K562 treated with DMSO at 1 percent for 48 hours (cell line): ENCODE data around the gene KRTAP5-1. TPM values are rescaled to one million over a fixed set of nuclear protein-coding genes. Genes with fewer than 3 reads are reported as not detected.

Experiments
- total RNA-seq: library from RNA; unstranded; fragments of 300-600 nt; gene quantifications from 2 replicates; pipeline ENCODE4 v1.2.3, GENCODE V29; 2022; ENCODE audit warnings: low replicate concordance; ENCODE audit errors: extremely low read depth

The KRTAP5-1 gene
- total RNA-seq, result not detected in 2 replicates

GRCh38 chr11:1584661-1585370, at the start of gene KRTAP5-1:
Gene KRTAP5-1, minus strand, starts transcription at chr11:1585283. Its CDS starts 34 bp downstream, at chr11:1585249.

GRCh38 chr11:1629326-1630185, 44.5 kb upstream of the KRTAP5-1 start, which contains the start of gene KRTAP5-5:
Gene KRTAP5-5, plus strand, starts transcription at chr11:1629775. Its CDS starts 66 bp downstream, at chr11:1629841.

GRCh38 chr11:1622086-1622485, 37.0 kb upstream of the KRTAP5-1 start, which contains the start of gene KRTAP5-4:
Gene KRTAP5-4, minus strand, starts transcription at chr11:1622138. Its CDS starts 45 bp downstream, at chr11:1622093.

GRCh38 chr11:1608363-1608762, 23.3 kb upstream of the KRTAP5-1 start, which contains the start of gene KRTAP5-3:
Gene KRTAP5-3, minus strand, starts transcription at chr11:1608463. Its CDS starts 78 bp downstream, at chr11:1608385.

GRCh38 chr11:1597994-1598380, 12.9 kb upstream of the KRTAP5-1 start, which contains the start of gene KRTAP5-2:
Gene KRTAP5-2, minus strand, starts transcription at chr11:1598294. Its CDS starts 44 bp downstream, at chr11:1598250.

GRCh38 chr11:1572197-1573076, 12.6 kb downstream of the KRTAP5-1 start, which contains the start of gene DUSP8:
Gene DUSP8, minus strand, starts transcription at chr11:1572271. Its CDS starts 6,445 bp downstream, at chr11:1565826.

Other genes starting within 250 kb of the KRTAP5-1 start
- not detected in 2 replicates for gene BRSK2, start 195.3 kb downstream of the KRTAP5-1 start, total RNA-seq
- not detected in 2 replicates for gene MOB2, start 98.5 kb downstream of the KRTAP5-1 start, total RNA-seq
- gene DUSP8, start 13.0 kb downstream of the KRTAP5-1 start, total RNA-seq, result not detected in 2 replicates
- not detected in 2 replicates for gene KRTAP5-2, start 13.0 kb upstream of the KRTAP5-1 start, total RNA-seq
- not detected in 2 replicates for gene KRTAP5-3, start 23.2 kb upstream of the KRTAP5-1 start, total RNA-seq
- gene KRTAP5-4, start 36.9 kb upstream of the KRTAP5-1 start, total RNA-seq, result not detected in 2 replicates
- gene KRTAP5-5, start 44.5 kb upstream of the KRTAP5-1 start, total RNA-seq, result not detected in 2 replicates
- gene KRTAP5-6, start 111.9 kb upstream of the KRTAP5-1 start, total RNA-seq, result not detected in 2 replicates
- not detected in 2 replicates for gene IFITM10, start 165.3 kb upstream of the KRTAP5-1 start, total RNA-seq
- 390 and 1,266 TPM in 2 replicates for gene CTSD, start 178.6 kb upstream of the KRTAP5-1 start, total RNA-seq
- not detected in 2 replicates for gene SYT8, start 249.7 kb upstream of the KRTAP5-1 start, total RNA-seq